ENCODE data around the gene TMEM200A. TPM values are rescaled to one million over a fixed set of nuclear protein-coding genes. Genes with fewer than 3 reads are reported as not detected.

Gene TMEM200A
- total RNA-seq, 1 donor from 2014 or later = 11.3 TPM

- no peak for DNase-seq (ENCODE audit: low spot score in 2 of 2, unreplicated experiment in 2 of 2)
- peaks cover 5% of the 10 kb centered on the region for H3K9me3 Mint-ChIP-seq
- peaks cover 2% of the 10 kb centered on the region for H3K36me3 Mint-ChIP-seq
- no peaks in the 10 kb centered on the region for H3K27me3 Mint-ChIP-seq (ENCODE audit: low read depth)
- no peak overlapping the region for H3K4me3 Mint-ChIP-seq
- H3K27ac Mint-ChIP-seq = no peak overlapping the region
- peaks cover 2% of the 10 kb centered on the region for H3K4me1 Mint-ChIP-seq
- no peak for TF ChIP-seq CTCF (IDR thresholded peaks at IDR 0.05; ENCODE audit: unreplicated experiment)
Measured at GRCh38 chr6:130482645-130483390, 117.0 kb downstream of the TMEM200A start.

GRCh38 chr6:130485870-130486269, 120.1 kb downstream of the TMEM200A start:
- no peak overlapping the region for H3K4me3 Mint-ChIP-seq
- DNase-seq (ENCODE audit: low spot score in 2 of 2, unreplicated experiment in 2 of 2) = no peak
- no peak overlapping the region for H3K27ac Mint-ChIP-seq
- H3K27me3 Mint-ChIP-seq (ENCODE audit: low read depth) = no peaks in the 10 kb centered on the region
- peaks cover 2% of the 10 kb centered on the region for H3K36me3 Mint-ChIP-seq
- H3K4me1 Mint-ChIP-seq = peaks cover 2% of the 10 kb centered on the region
- H3K9me3 Mint-ChIP-seq = peaks cover 4% of the 10 kb centered on the region
- no peak for TF ChIP-seq CTCF (IDR thresholded peaks at IDR 0.05; ENCODE audit: unreplicated experiment)

GRCh38 chr6:130486417-130486816, 120.6 kb downstream of the TMEM200A start:
- no peak for DNase-seq (ENCODE audit: low spot score in 2 of 2, unreplicated experiment in 2 of 2)
- no peak overlapping the region for H3K27ac Mint-ChIP-seq
- peaks cover 2% of the 10 kb centered on the region for H3K4me1 Mint-ChIP-seq
- H3K36me3 Mint-ChIP-seq = peaks cover 2% of the 10 kb centered on the region
- H3K4me3 Mint-ChIP-seq = no peak overlapping the region
- no peaks in the 10 kb centered on the region for H3K27me3 Mint-ChIP-seq (ENCODE audit: low read depth)
- TF ChIP-seq CTCF (IDR thresholded peaks at IDR 0.05; ENCODE audit: unreplicated experiment) = no peak
- H3K9me3 Mint-ChIP-seq = peaks cover 9% of the 10 kb centered on the region

- no peak overlapping the region for H3K27ac Mint-ChIP-seq
- no peak for DNase-seq (ENCODE audit: low spot score in 2 of 2, unreplicated experiment in 2 of 2)
- H3K4me1 Mint-ChIP-seq = no peaks in the 10 kb centered on the region
- H3K36me3 Mint-ChIP-seq = peaks cover 2% of the 10 kb centered on the region
- H3K9me3 Mint-ChIP-seq = peaks cover 19% of the 10 kb centered on the region
- H3K4me3 Mint-ChIP-seq = no peak overlapping the region
- no peak for TF ChIP-seq CTCF (IDR thresholded peaks at IDR 0.05; ENCODE audit: unreplicated experiment)
- no peaks in the 10 kb centered on the region for H3K27me3 Mint-ChIP-seq (ENCODE audit: low read depth)
Measured at GRCh38 chr6:130489514-130489913, 123.7 kb downstream of the TMEM200A start.

Other genes starting within 250 kb of the TMEM200A start
- gene SAMD3, start 143.1 kb upstream of the TMEM200A start, total RNA-seq = 0.38 to 0.49 TPM (median 0.47 TPM) in 3 replicates